Measurements from ENCODE around the gene F8.

- TF ChIP-seq POLR2A (IDR thresholded peaks at IDR 0.05) (no peak), CTCF (IDR thresholded peaks at IDR 0.05) (no peak)
These were observed 13.2 kb upstream of the F8 start for GRCh38 chrX:155035688-155036087.
